ENCODE measurements around the gene MAGEA6.
"Not testable (repeated sequence)": the region's sequence is repeated elsewhere in the genome, so short reads cannot be mapped to it uniquely, and the experiment has no call there.

The MAGEA6 gene

GRCh38 chrX:152734143-152734858 is 35.2 kb downstream of the MAGEA6 start:
- H3K9me3 ChIP-seq (ENCODE audit: control insufficient read depth, low read length); H3K27ac ChIP-seq (ENCODE audit: insufficient read depth, low read depth, low read length, poor library complexity, severe bottlenecking); H3K4me3 ChIP-seq (ENCODE audit: insufficient read depth, low read depth, low read length); H3K27me3 ChIP-seq (ENCODE audit: control insufficient read depth, insufficient read depth, low read length, poor library complexity, severe bottlenecking); H3K4me1 ChIP-seq (ENCODE audit: control insufficient read depth, insufficient read depth, low read length); H3K36me3 ChIP-seq (ENCODE audit: control insufficient read depth, insufficient read depth, low read length): not testable (repeated sequence)
- WGBS, 2 experiments, result 96 to 98% methylated on average over 20 to 22 of the region's 22 CpGs

- H3K36me3 ChIP-seq (ENCODE audit: control insufficient read depth, insufficient read depth, low read length), result no peaks in the 10 kb centered on the region
- H3K9me3 ChIP-seq (ENCODE audit: control insufficient read depth, low read length), result no peaks in the 10 kb centered on the region
- H3K27me3 ChIP-seq (ENCODE audit: control insufficient read depth, insufficient read depth, low read length, poor library complexity, severe bottlenecking), result no peaks in the 10 kb centered on the region
- no peaks in the 10 kb centered on the region for H3K4me1 ChIP-seq (ENCODE audit: control insufficient read depth, insufficient read depth, low read length)
- no peak within 1 kb of the TSS for H3K27ac ChIP-seq (ENCODE audit: insufficient read depth, low read depth, low read length, poor library complexity, severe bottlenecking)
- WGBS, 2 experiments, result 82 to 92% methylated on average over 9 to 11 of the region's 21 CpGs
- no peak within 1 kb of the TSS for H3K4me3 ChIP-seq (ENCODE audit: insufficient read depth, low read depth, low read length)
These were observed 36.1 kb downstream of the MAGEA6 start, which contains the start of the genes CSAG1 and MAGEA12 for GRCh38 chrX:152733261-152733975. Gene CSAG1 (minus strand): TSS chrX:152733721. CDS start chrX:152732460, 1,261 bp downstream. Gene MAGEA12 (plus strand): TSS chrX:152733757. CDS start chrX:152736162, 2,405 bp downstream.

GRCh38 chrX:152725409-152725808 is 44.1 kb downstream of the MAGEA6 start:
- Histone ChIP-seq H3K4me3 (ENCODE audit: insufficient read depth, low read depth, low read length) (no peak overlapping the region), H3K9me3 (ENCODE audit: control insufficient read depth, low read length) (no peaks in the 10 kb centered on the region), H3K27me3 (ENCODE audit: control insufficient read depth, insufficient read depth, low read length, poor library complexity, severe bottlenecking) (no peaks in the 10 kb centered on the region), H3K4me1 (ENCODE audit: control insufficient read depth, insufficient read depth, low read length) (no peaks in the 10 kb centered on the region), H3K36me3 (ENCODE audit: control insufficient read depth, insufficient read depth, low read length) (no peaks in the 10 kb centered on the region), H3K27ac (ENCODE audit: insufficient read depth, low read depth, low read length, poor library complexity, severe bottlenecking) (no peak overlapping the region)
- 65 to 74% methylated on average over 7 of the region's 7 CpGs for WGBS, 2 experiments

Measured in ectodermal cell (in vitro differentiated cells).